H1 (cell line): ENCODE data around the gene CCDC8. TPM values are rescaled to one million over a fixed set of nuclear protein-coding genes. Genes with fewer than 3 reads are reported as not detected.

Experiments used
- CHD1 ChIP-seq: IDR thresholded peaks from 2 replicates; pipeline ENCODE4 v1.6.1; 2012; ENCODE audit warnings: low read depth, low read length, improper control_type of control experiment
- CTBP2 ChIP-seq: IDR thresholded peaks from 2 replicates; pipeline ENCODE4 v1.7.0; 2011; ENCODE audit warnings: borderline replicate concordance, mild to moderate bottlenecking, moderate library complexity, mixed read lengths, low read length; ENCODE audit not compliant: insufficient read depth, insufficient read length
- HDAC6 ChIP-seq: IDR thresholded peaks from one replicate; pipeline ENCODE4 v1.7.1; 2012; ENCODE audit warnings: low read depth, mild to moderate bottlenecking, inconsistent platforms, low read length, moderate library complexity
- JUND ChIP-seq: IDR thresholded peaks from 2 replicates; pipeline ENCODE4 v1.6.1; 2011; ENCODE audit warnings: mild to moderate bottlenecking, improper control_type of control experiment, low read length
- PHF8 ChIP-seq: fragments of 200-600 bp; sonication (generic); conservative IDR thresholded peaks from 2 replicates; pipeline ENCODE4 v1.7.1; 2012; ENCODE audit warnings: low read depth, mild to moderate bottlenecking, inconsistent platforms, low read length, moderate library complexity
- SUZ12 ChIP-seq: fragments of 200-600 bp; sonication (generic); IDR thresholded peaks from 2 replicates; pipeline ENCODE4 v1.6.1; 2012; ENCODE audit warnings: mild to moderate bottlenecking, inconsistent platforms, low read length, moderate library complexity, mixed read lengths
- polyA plus RNA-seq, 7 experiments: library from polyadenylated mRNA; depleted of rRNA in 3 of 7; stranded (reverse) in 5 of 7; unstranded in 2 of 7; fragments of >200 nt in 5 of 7; fragments of 200-250 nt in 2 of 7; gene quantifications; 1 replicate in 5 of 7; 2 replicates in 1 of 7; 4 replicates in 1 of 7; pipeline versions ENCODE4 v1.2.1 to v1.2.3, GENCODE V29; 2011 to 2013; ENCODE audit warnings: missing spikeins in 2 of 7, mixed read lengths in 2 of 7
- total RNA-seq: library from RNA; stranded (reverse); fragmentation: NEBNext Ultra II Directional; extraction: Animal tissue kit (Norgen Biotek cat#: 25700); gene quantifications from 2 replicates; pipeline ENCODE4 v1.2.1, GENCODE V29; 2021
- TF ChIP-seq, protein P1 (sequence below): IDR thresholded peaks from 2 replicates; pipeline ENCODE4 v1.6.1; 2011; ENCODE audit warnings: low read depth, mild to moderate bottlenecking, low read length; ENCODE audit not compliant: insufficient read depth

CCDC8 gene
- total and polyA plus RNA-seq, 2 of the 8 experiments (the other 6 are each of a cell fraction or from before 2014, with no cell fraction given) = 4.9 to 13.6 TPM

DNA sequence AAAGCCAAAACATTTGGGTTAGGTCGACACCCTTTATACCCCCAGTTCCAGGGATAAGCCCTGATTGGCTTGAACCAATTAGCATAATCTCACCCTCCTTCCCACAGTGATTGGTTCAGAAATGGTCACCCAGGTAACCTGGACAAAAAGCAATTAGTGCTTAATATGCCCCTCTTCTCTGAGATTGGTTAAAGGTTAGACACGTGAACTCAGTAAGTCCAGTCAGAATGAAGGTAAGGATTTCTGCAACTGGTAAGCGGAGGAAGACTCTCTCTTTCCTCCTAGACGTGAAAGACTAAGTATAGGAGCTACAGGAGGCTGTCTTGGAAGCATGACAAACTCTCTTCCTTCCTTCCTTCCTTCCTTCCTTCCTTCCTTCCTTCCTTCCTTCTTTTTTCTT lies 16.6 kb upstream of the CCDC8 start (continued):
- TF ChIP-seq HDAC6 (no peak), PHF8 (no peak), SUZ12 (no peak), CHD1 (no peak), CTBP2 (no peak), JUND (no peak)
- TF ChIP-seq, protein P1, sequence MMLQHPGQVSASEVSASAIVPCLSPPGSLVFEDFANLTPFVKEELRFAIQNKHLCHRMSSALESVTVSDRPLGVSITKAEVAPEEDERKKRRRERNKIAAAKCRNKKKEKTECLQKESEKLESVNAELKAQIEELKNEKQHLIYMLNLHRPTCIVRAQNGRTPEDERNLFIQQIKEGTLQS = no peak
